ENCODE measurements around the gene MTHFR. TPM values are rescaled to one million over a fixed set of nuclear protein-coding genes. Genes with fewer than 3 reads are reported as not detected.

Gene MTHFR
- total RNA-seq, 1 donor from 2014 or later: 34.1 TPM

GRCh38 chr1:11774753-11775152, 31.0 kb downstream of the MTHFR start:
- peak; percentile 42 for DNase-seq (ENCODE audit: missing footprints)
- ATAC-seq: no peak

GRCh38 chr1:11772458-11772857, 33.3 kb downstream of the MTHFR start:
- intact Hi-C loops (cut with DNase I): no loop called here
- DNase-seq (ENCODE audit: missing footprints) (peak; percentile 30), ATAC-seq (no peak)

More at GRCh38 chr1:11774753-11775152, 31.0 kb downstream of the MTHFR start:
- intact Hi-C loops (cut with DNase I): no loop called here

GRCh38 chr1:11771481-11772043, 34.2 kb downstream of the MTHFR start:
- DNase-seq (ENCODE audit: missing footprints): peak; percentile 46
- intact Hi-C loops (cut with DNase I): no loop called here
- ATAC-seq: no peak

- intact Hi-C loops (cut with DNase I): no loop called here
- ATAC-seq (no peak), DNase-seq (ENCODE audit: missing footprints) (no peak)
Measured at GRCh38 chr1:11770011-11770410, 35.8 kb downstream of the MTHFR start.

- no peak for ATAC-seq
Measured at GRCh38 chr1:11769274-11769673, 36.5 kb downstream of the MTHFR start.

GRCh38 chr1:11768821-11769220, 36.9 kb downstream of the MTHFR start:
- no peak for ATAC-seq
- intact Hi-C loops (cut with DNase I): no loop called here

More at GRCh38 chr1:11769274-11769673, 36.5 kb downstream of the MTHFR start:
- DNase-seq (ENCODE audit: missing footprints): no peak
- intact Hi-C loops (cut with DNase I): no loop called here

GRCh38 chr1:11767922-11768704, 37.7 kb downstream of the MTHFR start:
- peak; percentile 6 for DNase-seq (ENCODE audit: missing footprints)

More at GRCh38 chr1:11768821-11769220, 36.9 kb downstream of the MTHFR start:
- DNase-seq (ENCODE audit: missing footprints): peak; percentile 28

GRCh38 chr1:11766429-11766776, 39.4 kb downstream of the MTHFR start:
- intact Hi-C loops (cut with DNase I): no loop called here
- no peak for ATAC-seq

More at GRCh38 chr1:11767922-11768704, 37.7 kb downstream of the MTHFR start:
- intact Hi-C loops (cut with DNase I): no loop called here
- no peak for ATAC-seq

GRCh38 chr1:11765661-11766428, 39.9 kb downstream of the MTHFR start:
- ATAC-seq (no peak), DNase-seq (ENCODE audit: missing footprints) (peak; percentile 45)
- intact Hi-C loops (cut with DNase I): no loop called here

More at GRCh38 chr1:11766429-11766776, 39.4 kb downstream of the MTHFR start:
- DNase-seq (ENCODE audit: missing footprints): peak; percentile 32

- DNase-seq (ENCODE audit: missing footprints) (no peak), ATAC-seq (no peak)
- intact Hi-C loops (cut with DNase I): no loop called here
Measured at GRCh38 chr1:11764519-11764918, 41.2 kb downstream of the MTHFR start.

- ATAC-seq (no peak), DNase-seq (ENCODE audit: missing footprints) (no peak)
- intact Hi-C loops (cut with DNase I): no loop called here
Measured at GRCh38 chr1:11764115-11764514, 41.6 kb downstream of the MTHFR start.

GRCh38 chr1:11761988-11762406, 43.8 kb downstream of the MTHFR start, which contains the start of gene C1orf167:
C1orf167 (plus strand) TSS chr1:11762193; CDS start chr1:11764401, 2,208 bp downstream.
- peak; percentile 56 for DNase-seq (ENCODE audit: missing footprints)
- intact Hi-C loops (cut with DNase I): no loop called here
- ATAC-seq: no peak

GRCh38 chr1:11761285-11761684, 44.5 kb downstream of the MTHFR start:
- ATAC-seq (no peak), DNase-seq (ENCODE audit: missing footprints) (no peak)
- intact Hi-C loops (cut with DNase I): no loop called here

GRCh38 chr1:11759791-11760190, 46.0 kb downstream of the MTHFR start:
- intact Hi-C loops (cut with DNase I): no loop called here

GRCh38 chr1:11757047-11757446, 48.7 kb downstream of the MTHFR start:
- intact Hi-C loops (cut with DNase I): no loop called here
- no peak for ATAC-seq
- no peak for DNase-seq (ENCODE audit: missing footprints)

More at GRCh38 chr1:11759791-11760190, 46.0 kb downstream of the MTHFR start:
- no peak for DNase-seq (ENCODE audit: missing footprints)
- no peak for ATAC-seq

GRCh38 chr1:11753555-11754208, 52.1 kb downstream of the MTHFR start:
- ATAC-seq (no peak), DNase-seq (ENCODE audit: missing footprints) (no peak)
- intact Hi-C loops (cut with DNase I): no loop called here

- DNase-seq (ENCODE audit: missing footprints) (no peak), ATAC-seq (no peak)
- intact Hi-C loops (cut with DNase I): no loop called here
Measured at GRCh38 chr1:11752359-11753088, 53.2 kb downstream of the MTHFR start.

GRCh38 chr1:11751087-11751486, 54.7 kb downstream of the MTHFR start:
- intact Hi-C loops (cut with DNase I): no loop called here
- DNase-seq (ENCODE audit: missing footprints) (no peak), ATAC-seq (no peak)

Measured in Right ventricle myocardium inferior (tissue), 1 donor.